ENCODE measurements around the gene NXPH1. TPM values are rescaled to one million over a fixed set of nuclear protein-coding genes. Genes with fewer than 3 reads are reported as not detected.

The NXPH1 gene
- total and polyA plus RNA-seq, 2 donors (not counting 1 experiment from before 2014, with no cell fraction given) = not detected

- ATAC-seq (ENCODE audit: low read depth) (no peak), DNase-seq (no peak)
- H3K27ac ChIP-seq (ENCODE audit: low read length in 2 of 2) = no peak overlapping the region
- H3K4me3 Mint-ChIP-seq = no peak overlapping the region
- WGBS (ENCODE audit: insufficient coverage) = no CpG with 5 or more reads among the region's 2 CpGs
- no peaks in the 10 kb centered on the region for H3K79me2 ChIP-seq (ENCODE audit: control insufficient read depth, insufficient read depth, low read length)
- peaks cover 0 to 12% (median 0%) of the 10 kb centered on the region in 3 donors for H3K9me3 ChIP-seq (ENCODE audit: control extremely low read depth in 1 of 3, control insufficient read depth in 2 of 3, insufficient read depth in 1 of 3, low read length in 2 of 3)
- TF ChIP-seq EZH2 (IDR thresholded peaks at IDR 0.05; ENCODE audit: borderline replicate concordance, insufficient read depth, low read depth, low read length, poor library complexity, severe bottlenecking) = no peak
- TF ChIP-seq, protein P1, sequence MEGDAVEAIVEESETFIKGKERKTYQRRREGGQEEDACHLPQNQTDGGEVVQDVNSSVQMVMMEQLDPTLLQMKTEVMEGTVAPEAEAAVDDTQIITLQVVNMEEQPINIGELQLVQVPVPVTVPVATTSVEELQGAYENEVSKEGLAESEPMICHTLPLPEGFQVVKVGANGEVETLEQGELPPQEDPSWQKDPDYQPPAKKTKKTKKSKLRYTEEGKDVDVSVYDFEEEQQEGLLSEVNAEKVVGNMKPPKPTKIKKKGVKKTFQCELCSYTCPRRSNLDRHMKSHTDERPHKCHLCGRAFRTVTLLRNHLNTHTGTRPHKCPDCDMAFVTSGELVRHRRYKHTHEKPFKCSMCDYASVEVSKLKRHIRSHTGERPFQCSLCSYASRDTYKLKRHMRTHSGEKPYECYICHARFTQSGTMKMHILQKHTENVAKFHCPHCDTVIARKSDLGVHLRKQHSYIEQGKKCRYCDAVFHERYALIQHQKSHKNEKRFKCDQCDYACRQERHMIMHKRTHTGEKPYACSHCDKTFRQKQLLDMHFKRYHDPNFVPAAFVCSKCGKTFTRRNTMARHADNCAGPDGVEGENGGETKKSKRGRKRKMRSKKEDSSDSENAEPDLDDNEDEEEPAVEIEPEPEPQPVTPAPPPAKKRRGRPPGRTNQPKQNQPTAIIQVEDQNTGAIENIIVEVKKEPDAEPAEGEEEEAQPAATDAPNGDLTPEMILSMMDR (IDR thresholded peaks at IDR 0.05) = no peak
- H3K4me2 ChIP-seq (replicated peaks; ENCODE audit: low read depth, low read length, poor library complexity, severe bottlenecking) = no peak overlapping the region
- no peak overlapping the region for H3K27ac Mint-ChIP-seq
- H3K27me3 Mint-ChIP-seq = peaks cover 4% of the 10 kb centered on the region
- ChIA-PET POLR2A (no interaction called here), CTCF (no interaction called here)
- no peaks in the 10 kb centered on the region for H3K4me1 ChIP-seq (ENCODE audit: control insufficient read depth in 2 of 2, insufficient read depth in 2 of 2, low read length in 2 of 2)
- no peak overlapping the region for H3K4me3 ChIP-seq (ENCODE audit: control extremely low read depth in 1 of 5, extremely low read depth in 1 of 5, insufficient read depth in 1 of 5, low read depth in 2 of 5, low read length in 4 of 5)
- H3K4me1 Mint-ChIP-seq = no peaks in the 10 kb centered on the region
- peaks cover 3% of the 10 kb centered on the region for H3K9me3 Mint-ChIP-seq (ENCODE audit: insufficient read depth)
- no peaks in the 10 kb centered on the region for H3K36me3 ChIP-seq (replicated peaks in 1 of 2; ENCODE audit: control extremely low read depth in 1 of 2, control insufficient read depth in 1 of 2, extremely low read depth in 1 of 2, insufficient read depth in 2 of 2, low read length in 1 of 2)
- intact Hi-C loops (cut with micrococcal nuclease) = no loop called here
- H3K27me3 ChIP-seq (replicated peaks in 1 of 4; ENCODE audit: control extremely low read depth in 1 of 4, control insufficient read depth in 3 of 4, insufficient read depth in 4 of 4, low read length in 3 of 4) = peaks cover 0 to 4% (median 0%) of the 10 kb centered on the region in 4 experiments
- no peak overlapping the region for H2AFZ ChIP-seq (ENCODE audit: insufficient read depth, low read depth, low read length, poor library complexity, severe bottlenecking)
- no peak overlapping the region for H3K9ac ChIP-seq (ENCODE audit: low read length)
- H4K20me1 ChIP-seq (ENCODE audit: control insufficient read depth, insufficient read depth, low read length, poor library complexity, severe bottlenecking) = no peaks in the 10 kb centered on the region
Measured at GRCh38 chr7:8528311-8528710, 94.9 kb downstream of the NXPH1 start.

DNA sequence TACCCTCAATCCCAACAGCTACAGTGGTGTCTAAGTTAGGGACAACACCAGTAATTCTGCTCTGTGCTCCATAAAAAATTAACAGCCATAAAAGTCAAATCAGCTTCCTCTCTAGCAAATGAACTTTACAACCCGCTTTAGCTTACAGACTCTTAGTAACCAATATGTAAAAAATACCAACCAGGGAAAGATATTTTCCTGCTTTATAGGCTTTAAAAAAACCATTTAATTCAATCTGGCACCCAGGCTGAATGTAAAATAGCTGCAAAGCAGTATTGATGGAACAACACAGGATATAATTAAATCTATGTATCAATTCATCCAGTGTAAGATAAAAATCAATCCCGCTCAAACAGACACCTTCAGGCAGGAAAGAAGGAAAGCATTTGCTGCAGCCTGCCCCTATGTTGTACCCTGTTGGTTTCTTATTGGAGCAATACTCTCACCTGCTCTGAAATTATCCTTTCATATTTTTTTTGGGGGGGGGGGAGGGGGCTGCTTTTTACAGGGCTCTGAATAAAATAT, 98.6 kb downstream of the NXPH1 start:
- H3K4me1 Mint-ChIP-seq = peaks cover 4% of the 10 kb centered on the region
- H3K36me3 ChIP-seq (replicated peaks in 1 of 2; ENCODE audit: control extremely low read depth in 1 of 2, control insufficient read depth in 1 of 2, extremely low read depth in 1 of 2, insufficient read depth in 2 of 2, low read length in 1 of 2) = no peaks in the 10 kb centered on the region

More for the DNA sequence above, 98.6 kb downstream of the NXPH1 start:
- Mint-ChIP-seq H3K27me3 (peaks cover 4% of the 10 kb centered on the region), H3K9me3 (ENCODE audit: insufficient read depth) (no peaks in the 10 kb centered on the region), H3K4me3 (no peak overlapping the region), H3K27ac (no peak overlapping the region)
- H3K4me3 ChIP-seq (ENCODE audit: control extremely low read depth in 1 of 5, extremely low read depth in 1 of 5, insufficient read depth in 1 of 5, low read depth in 2 of 5, low read length in 4 of 5) = no peak overlapping the region
- peaks cover 0 to 4% (median 0%) of the 10 kb centered on the region in 4 experiments for H3K27me3 ChIP-seq (replicated peaks in 1 of 4; ENCODE audit: control extremely low read depth in 1 of 4, control insufficient read depth in 3 of 4, insufficient read depth in 4 of 4, low read length in 3 of 4)
- ATAC-seq (ENCODE audit: low read depth) (no peak), DNase-seq (no peak)
- TF ChIP-seq, protein P1 (IDR thresholded peaks at IDR 0.05) = no peak
- no peak for TF ChIP-seq EZH2 (IDR thresholded peaks at IDR 0.05; ENCODE audit: borderline replicate concordance, insufficient read depth, low read depth, low read length, poor library complexity, severe bottlenecking)
- H3K9me3 ChIP-seq (ENCODE audit: control extremely low read depth in 1 of 3, control insufficient read depth in 2 of 3, insufficient read depth in 1 of 3, low read length in 2 of 3) = no peaks in the 10 kb centered on the region
- no peaks in the 10 kb centered on the region for H4K20me1 ChIP-seq (ENCODE audit: control insufficient read depth, insufficient read depth, low read length, poor library complexity, severe bottlenecking)
- no peak overlapping the region for H2AFZ ChIP-seq (ENCODE audit: insufficient read depth, low read depth, low read length, poor library complexity, severe bottlenecking)
- no peaks in the 10 kb centered on the region for H3K4me1 ChIP-seq (ENCODE audit: control insufficient read depth in 2 of 2, insufficient read depth in 2 of 2, low read length in 2 of 2)
- H3K9ac ChIP-seq (ENCODE audit: low read length) = no peak overlapping the region
- intact Hi-C loops (cut with micrococcal nuclease) = no loop called here
- no peak overlapping the region for H3K4me2 ChIP-seq (replicated peaks; ENCODE audit: low read depth, low read length, poor library complexity, severe bottlenecking)
- CTCF ChIA-PET = no interaction called here
- H3K27ac ChIP-seq (ENCODE audit: low read length in 2 of 2) = no peak overlapping the region
- WGBS (ENCODE audit: insufficient coverage) = no CpG with 5 or more reads among the region's 2 CpGs
- H3K79me2 ChIP-seq (ENCODE audit: control insufficient read depth, insufficient read depth, low read length) = no peaks in the 10 kb centered on the region
- POLR2A ChIA-PET = no interaction called here

Data from B cell (primary cell).